DMS53 (cell line): ENCODE measurements around the gene RBM17.
"Not testable (repeated sequence)": the region's sequence is repeated elsewhere in the genome, so short reads cannot be mapped to it uniquely, and the experiment has no call there.

Experiments
- DNase-seq: peaks from one replicate; lab custom pipeline; 2025; lab: John Stamatoyannopoulos, UW

RBM17 gene

GRCh38 chr10:6080417-6080973, 8.3 kb upstream of the RBM17 start:
- no peak for DNase-seq

- no peak for DNase-seq
Observed at GRCh38 chr10:6082496-6083395, 6.1 kb upstream of the RBM17 start.

GRCh38 chr10:6083523-6084475, 5.0 kb upstream of the RBM17 start:
- DNase-seq, result no peak

- DNase-seq, result peak; percentile 99
Observed at GRCh38 chr10:6086375-6087233, 2.2 kb upstream of the RBM17 start.

- peak; percentile 66 for DNase-seq
Observed at GRCh38 chr10:6089334-6090219, 743 bp downstream of the RBM17 start.

GRCh38 chr10:6091630-6092029, 2.8 kb downstream of the RBM17 start:
- DNase-seq, result no peak

- no peak for DNase-seq
Observed at GRCh38 chr10:6092731-6093130, 3.9 kb downstream of the RBM17 start.

- DNase-seq, result no peak
Observed at GRCh38 chr10:6095810-6096570, 7.2 kb downstream of the RBM17 start.

GRCh38 chr10:6097063-6097462, 8.2 kb downstream of the RBM17 start:
- no peak for DNase-seq

- DNase-seq, result no peak
Observed at GRCh38 chr10:6098156-6098555, 9.3 kb downstream of the RBM17 start.

- DNase-seq, result no peak
Observed at GRCh38 chr10:6100370-6100769, 11.5 kb downstream of the RBM17 start.

GRCh38 chr10:6101181-6101580, 12.3 kb downstream of the RBM17 start:
- no peak for DNase-seq

GRCh38 chr10:6102128-6102527, 13.3 kb downstream of the RBM17 start:
- no peak for DNase-seq

- DNase-seq, result no peak
Observed at GRCh38 chr10:6103591-6103990, 14.8 kb downstream of the RBM17 start.

GRCh38 chr10:6107616-6108015, 18.8 kb downstream of the RBM17 start:
- not testable (repeated sequence) for DNase-seq

- DNase-seq, result peak; percentile 61
Observed at GRCh38 chr10:6108072-6108471, 19.2 kb downstream of the RBM17 start.

- DNase-seq, result peak; percentile 84
Observed at GRCh38 chr10:6108631-6109443, 20.0 kb downstream of the RBM17 start.

GRCh38 chr10:6109444-6109775, 20.6 kb downstream of the RBM17 start:
- no peak for DNase-seq

GRCh38 chr10:6110136-6110535, 21.3 kb downstream of the RBM17 start:
- DNase-seq, result no peak
